HCT116 (cell line): Measurements from ENCODE around the gene KCNAB2.

Experiments used
- EGR1 ChIP-seq: IDR thresholded peaks from 2 replicates; pipeline ENCODE4 v1.6.1; 2012; ENCODE audit warnings: low read depth
- JUND ChIP-seq: IDR thresholded peaks from 2 replicates; pipeline ENCODE4 v1.6.1; 2012
- POLR2A ChIP-seq: IDR thresholded peaks from 2 replicates; pipeline ENCODE4 v1.7.0; 2011; ENCODE audit warnings: borderline replicate concordance; ENCODE audit not compliant: insufficient read depth, insufficient read length; ENCODE audit errors: extremely low read depth
- POLR2AphosphoS5 ChIP-seq: IDR thresholded peaks from 2 replicates; pipeline ENCODE4 v1.6.1; 2011; ENCODE audit warnings: mild to moderate bottlenecking, low read depth, low read length, moderate library complexity
- RAD21 ChIP-seq: IDR thresholded peaks from 2 replicates; pipeline ENCODE4 v1.6.1; 2012; ENCODE audit warnings: low read depth, mild to moderate bottlenecking
- REST ChIP-seq: IDR thresholded peaks from 2 replicates; pipeline ENCODE4 v1.6.1; 2012; ENCODE audit warnings: low read depth
- SIN3A ChIP-seq: IDR thresholded peaks from 2 replicates; pipeline ENCODE4 v1.6.1; 2012; ENCODE audit warnings: low read depth
- SP1 ChIP-seq: IDR thresholded peaks from 2 replicates; pipeline ENCODE4 v1.6.1; 2012; ENCODE audit warnings: low read depth
- ZBTB33 ChIP-seq: IDR thresholded peaks from 2 replicates; pipeline ENCODE4 v1.6.1; 2011; ENCODE audit warnings: mild to moderate bottlenecking, low read length, moderate library complexity; ENCODE audit not compliant: insufficient replicate concordance; ENCODE audit errors: extremely low read depth
- TF ChIP-seq, protein P1 (sequence below), 3 experiments: fragments of 200-600 bp in 1 of 3; sonication (generic) in 1 of 3; IDR thresholded peaks in 2 of 3; conservative IDR thresholded peaks in 1 of 3; 2 replicates each; pipeline ENCODE4 v1.5.1; 2012 to 2017; ENCODE audit warnings: low read depth in 2 of 3, low read length in 2 of 3, antibody characterized with exemption in 1 of 3, borderline replicate concordance in 1 of 3, control low read depth in 1 of 3, mild to moderate bottlenecking in 1 of 3, mixed read lengths in 1 of 3, mixed run types in 1 of 3, moderate library complexity in 1 of 3; ENCODE audit not compliant: insufficient read depth in 1 of 3
- TF ChIP-seq, protein P2 (sequence below): IDR thresholded peaks from 2 replicates; pipeline ENCODE4 v1.6.1; 2012

DNA sequence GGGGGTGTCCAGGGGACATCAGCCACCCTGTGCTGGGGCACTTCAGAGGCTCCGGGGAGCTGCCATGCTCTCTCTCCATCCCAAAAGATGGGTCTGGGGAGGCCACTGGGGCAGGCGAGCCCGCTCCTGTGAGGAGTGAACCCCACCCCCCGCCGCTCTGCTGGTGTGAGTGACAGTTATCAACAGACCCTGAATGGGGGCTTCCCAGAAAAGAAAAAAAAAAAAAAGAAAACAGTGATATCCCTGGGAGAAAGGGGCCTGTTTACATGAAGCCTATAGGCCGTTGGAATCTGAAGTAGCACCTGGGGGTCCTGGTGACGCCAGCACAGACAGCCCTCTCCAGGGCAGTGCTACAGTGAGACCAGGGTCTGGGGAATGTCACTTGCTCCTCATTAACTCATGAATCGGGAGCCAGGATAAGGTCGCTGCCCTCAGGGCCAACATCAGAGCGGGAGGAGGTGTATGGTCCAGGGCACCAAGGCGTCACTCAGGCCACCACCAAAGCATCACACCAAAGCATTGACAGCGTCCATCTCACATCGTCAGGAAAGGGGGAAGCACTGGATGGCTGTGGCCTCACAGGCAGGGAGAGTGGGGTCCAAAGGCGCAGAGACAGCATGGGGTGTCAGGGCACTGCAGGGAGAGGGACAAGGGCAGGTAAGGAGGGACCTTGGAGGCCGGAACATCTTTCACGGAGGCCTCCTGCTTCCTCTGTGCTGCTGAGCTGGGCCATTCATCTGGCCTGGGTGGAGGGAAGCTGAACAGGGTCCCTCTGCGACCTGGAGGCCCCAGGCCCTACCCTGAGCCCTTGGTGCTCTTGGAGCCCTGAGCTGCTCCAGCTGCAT lies 45.0 kb upstream of the KCNAB2 start:
- no peak for TF ChIP-seq JUND
- TF ChIP-seq, protein P1, sequence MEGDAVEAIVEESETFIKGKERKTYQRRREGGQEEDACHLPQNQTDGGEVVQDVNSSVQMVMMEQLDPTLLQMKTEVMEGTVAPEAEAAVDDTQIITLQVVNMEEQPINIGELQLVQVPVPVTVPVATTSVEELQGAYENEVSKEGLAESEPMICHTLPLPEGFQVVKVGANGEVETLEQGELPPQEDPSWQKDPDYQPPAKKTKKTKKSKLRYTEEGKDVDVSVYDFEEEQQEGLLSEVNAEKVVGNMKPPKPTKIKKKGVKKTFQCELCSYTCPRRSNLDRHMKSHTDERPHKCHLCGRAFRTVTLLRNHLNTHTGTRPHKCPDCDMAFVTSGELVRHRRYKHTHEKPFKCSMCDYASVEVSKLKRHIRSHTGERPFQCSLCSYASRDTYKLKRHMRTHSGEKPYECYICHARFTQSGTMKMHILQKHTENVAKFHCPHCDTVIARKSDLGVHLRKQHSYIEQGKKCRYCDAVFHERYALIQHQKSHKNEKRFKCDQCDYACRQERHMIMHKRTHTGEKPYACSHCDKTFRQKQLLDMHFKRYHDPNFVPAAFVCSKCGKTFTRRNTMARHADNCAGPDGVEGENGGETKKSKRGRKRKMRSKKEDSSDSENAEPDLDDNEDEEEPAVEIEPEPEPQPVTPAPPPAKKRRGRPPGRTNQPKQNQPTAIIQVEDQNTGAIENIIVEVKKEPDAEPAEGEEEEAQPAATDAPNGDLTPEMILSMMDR (IDR thresholded peaks at IDR 0.05 in 2 of 3, conservative IDR thresholded peaks at IDR 0.05 in 1 of 3; ENCODE audit: borderline replicate concordance in 1 of 3, insufficient read depth in 1 of 3, low read depth in 2 of 3, low read length in 2 of 3): no peak
- no peak for TF ChIP-seq POLR2A
- TF ChIP-seq RAD21: no peak
- TF ChIP-seq SIN3A: no peak
- TF ChIP-seq POLR2AphosphoS5: no peak
- no peak for TF ChIP-seq SP1
- TF ChIP-seq EGR1: no peak
- TF ChIP-seq, protein P2, sequence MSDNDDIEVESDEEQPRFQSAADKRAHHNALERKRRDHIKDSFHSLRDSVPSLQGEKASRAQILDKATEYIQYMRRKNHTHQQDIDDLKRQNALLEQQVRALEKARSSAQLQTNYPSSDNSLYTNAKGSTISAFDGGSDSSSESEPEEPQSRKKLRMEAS: no peak
- TF ChIP-seq REST: no peak
- TF ChIP-seq ZBTB33: no peak
